H4 (cell line): Measurements from ENCODE around the gene ZNF366. TPM values are rescaled to one million over a fixed set of nuclear protein-coding genes. Genes with fewer than 3 reads are reported as not detected.

Experiments used
- DNase-seq: peaks from one replicate; pipeline ENCODE4 v3.0.0-alpha.2; 2015; ENCODE audit warnings: low spot score
- total RNA-seq: library from RNA; depleted of rRNA; stranded (reverse); fragments of >200 nt; shearing (Covaris generic); gene quantifications from 2 replicates; pipeline ENCODE4 v1.2.3, GENCODE V29; 2014

Gene ZNF366
- total RNA-seq, 1 experiment from 2014 or later = not detected

DNA sequence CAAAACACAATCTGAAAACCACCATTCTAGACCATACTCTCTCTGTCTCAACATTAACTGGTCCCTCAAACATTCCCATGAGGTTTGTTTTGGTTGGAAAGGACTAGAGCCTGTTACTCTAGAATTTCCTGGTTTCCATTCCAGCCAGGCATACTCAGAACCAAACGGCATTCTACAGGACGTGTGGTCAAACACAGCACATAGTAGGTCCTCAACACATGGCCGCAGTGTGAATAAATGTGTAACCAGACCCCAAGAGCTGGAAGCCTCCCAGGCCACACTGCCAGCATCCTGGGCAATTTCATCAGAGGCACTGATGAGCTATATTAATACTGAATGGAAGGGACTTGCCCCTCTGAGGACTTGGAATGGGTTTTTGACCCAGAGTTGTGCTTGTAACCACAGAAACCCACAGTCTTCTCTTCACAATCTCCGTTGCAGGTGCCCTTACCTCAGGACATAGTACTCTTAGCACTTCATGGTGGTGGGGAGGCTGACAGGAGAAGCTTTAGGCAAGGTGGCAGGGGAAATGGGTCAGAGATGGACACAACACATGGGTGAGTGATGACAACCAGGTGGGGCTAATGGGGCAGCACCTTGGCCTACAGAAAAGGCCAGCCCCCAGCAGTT is 66.0 kb downstream of the ZNF366 start:
- no peak for DNase-seq

GRCh38 chr5:72440207-72440638 is 67.0 kb downstream of the ZNF366 start:
- no peak for DNase-seq

DNA sequence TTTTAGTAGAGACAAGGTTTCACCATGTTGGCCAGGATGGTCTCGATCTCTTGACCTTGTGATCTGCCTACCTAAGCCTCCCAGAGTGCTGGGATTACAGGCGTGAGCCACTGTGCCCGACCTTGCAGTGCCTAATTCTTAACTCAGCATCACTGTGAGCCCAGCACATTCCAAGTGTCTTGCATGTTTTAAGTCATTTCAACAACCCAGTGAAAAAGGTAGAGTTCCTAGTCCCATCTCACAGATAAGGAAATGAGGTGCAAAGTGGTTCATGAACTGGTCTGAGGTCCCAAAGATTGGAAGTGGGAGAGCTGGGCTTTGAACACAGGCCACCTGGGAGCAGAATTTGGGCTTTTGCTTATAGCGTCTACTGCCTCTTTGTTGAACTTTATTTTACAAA is 68.0 kb downstream of the ZNF366 start:
- no peak for DNase-seq

GRCh38 chr5:72438141-72438540 is 69.1 kb downstream of the ZNF366 start:
- no peak for DNase-seq

- DNase-seq = no peak
Observed at GRCh38 chr5:72436796-72437471, 70.3 kb downstream of the ZNF366 start.

DNA sequence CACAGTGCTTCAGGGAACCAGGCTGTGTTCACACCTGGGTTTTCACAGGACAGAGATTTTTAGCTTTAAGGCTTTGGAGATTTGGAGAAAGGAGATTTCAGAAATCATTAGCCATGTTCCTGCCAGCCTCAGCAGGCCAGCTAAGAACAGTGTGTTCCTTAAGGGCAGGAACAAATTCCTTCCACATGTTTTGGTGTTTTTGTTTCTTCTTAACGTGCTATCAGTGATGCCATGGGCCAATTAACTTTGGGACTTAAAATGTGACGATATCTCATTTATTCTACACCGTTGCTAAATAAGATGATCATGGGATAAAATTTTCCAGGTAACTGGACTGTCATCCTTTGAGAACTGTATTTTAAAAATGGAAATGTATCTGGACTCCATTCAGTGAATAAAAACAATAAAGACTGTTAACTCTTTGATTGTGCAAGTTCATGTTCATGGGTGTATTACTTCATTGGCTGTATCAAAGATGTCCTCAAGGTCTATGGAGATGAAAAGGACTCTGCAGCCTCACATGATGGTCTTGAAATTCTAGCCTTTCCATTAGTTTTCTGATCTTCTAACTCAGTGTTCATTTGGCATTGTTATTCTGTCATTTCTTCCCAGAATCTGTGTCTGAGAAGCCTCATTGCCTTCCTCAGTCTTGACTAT is 72.3 kb downstream of the ZNF366 start:
- DNase-seq = no peak

DNA sequence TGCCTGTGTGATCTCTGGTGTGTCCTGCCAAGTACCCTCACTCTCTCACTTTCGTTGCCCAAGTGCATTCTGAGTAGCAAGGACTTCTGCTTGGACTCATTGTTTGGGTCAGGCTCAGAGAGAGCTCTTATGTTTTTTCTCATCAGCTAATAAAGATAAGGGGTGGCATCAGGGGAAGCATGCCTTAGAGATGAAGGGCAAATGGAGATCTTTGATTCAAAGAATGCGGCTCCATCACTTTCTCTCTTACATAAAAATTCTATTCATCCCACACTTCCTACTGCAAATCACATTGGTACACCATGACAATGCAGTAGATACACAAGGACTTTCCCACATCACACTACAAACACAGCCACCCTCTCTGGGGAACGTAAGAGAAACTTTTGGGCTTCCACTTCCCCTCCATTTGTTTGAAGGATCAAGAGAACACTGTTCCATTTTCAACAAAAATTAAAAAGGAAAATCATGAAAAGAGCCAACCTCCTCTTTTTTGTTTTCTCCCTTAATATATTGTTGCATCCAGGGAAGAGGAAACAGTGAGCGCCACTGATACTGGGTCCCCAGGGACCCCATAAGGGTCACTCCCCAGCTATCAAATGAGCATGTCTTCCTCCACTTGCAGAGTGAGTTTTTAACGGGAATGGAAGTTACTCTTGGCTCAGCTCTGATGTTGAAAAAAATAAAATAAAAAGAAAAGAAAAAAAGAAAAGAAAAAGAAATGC is 73.0 kb downstream of the ZNF366 start:
- DNase-seq = no peak

DNA sequence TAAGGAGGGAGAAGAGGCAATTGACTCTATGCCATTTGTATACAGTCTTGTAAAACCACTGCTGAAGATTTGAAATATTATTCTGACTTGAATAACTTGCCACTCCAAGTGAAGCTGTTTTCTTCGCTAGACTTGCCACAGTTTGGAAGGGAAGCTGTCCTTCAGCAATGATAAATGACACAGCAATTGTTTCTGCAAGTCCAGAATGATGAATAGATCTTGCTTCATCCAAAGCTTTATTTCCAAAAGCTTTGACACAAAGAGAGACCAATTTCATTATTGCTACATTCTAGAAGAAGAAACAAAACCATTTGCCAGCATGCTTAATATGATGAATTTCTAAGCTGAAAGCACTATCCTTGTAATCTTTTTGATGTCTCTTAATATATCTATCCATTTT is 73.7 kb downstream of the ZNF366 start:
- no peak for DNase-seq

DNA sequence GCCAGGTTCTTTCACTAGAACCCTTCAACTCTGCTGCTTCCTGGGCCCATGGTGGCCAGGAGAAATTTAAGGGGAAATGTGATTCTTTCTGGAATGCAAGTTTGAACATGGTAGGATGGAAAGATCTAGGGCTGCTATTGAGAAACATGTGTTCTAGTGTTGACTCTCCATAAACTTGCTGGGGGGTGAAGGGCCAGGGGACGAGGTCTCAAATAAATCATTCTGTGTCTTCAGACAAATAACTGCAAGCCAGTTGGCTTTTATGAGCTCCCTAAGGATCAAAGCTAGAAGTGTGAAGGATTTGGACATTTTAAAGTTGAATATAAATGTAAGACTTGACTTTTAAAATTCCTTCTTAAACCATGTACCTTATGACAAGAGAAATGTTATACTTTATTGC is 78.5 kb downstream of the ZNF366 start:
- no peak for DNase-seq

DNA sequence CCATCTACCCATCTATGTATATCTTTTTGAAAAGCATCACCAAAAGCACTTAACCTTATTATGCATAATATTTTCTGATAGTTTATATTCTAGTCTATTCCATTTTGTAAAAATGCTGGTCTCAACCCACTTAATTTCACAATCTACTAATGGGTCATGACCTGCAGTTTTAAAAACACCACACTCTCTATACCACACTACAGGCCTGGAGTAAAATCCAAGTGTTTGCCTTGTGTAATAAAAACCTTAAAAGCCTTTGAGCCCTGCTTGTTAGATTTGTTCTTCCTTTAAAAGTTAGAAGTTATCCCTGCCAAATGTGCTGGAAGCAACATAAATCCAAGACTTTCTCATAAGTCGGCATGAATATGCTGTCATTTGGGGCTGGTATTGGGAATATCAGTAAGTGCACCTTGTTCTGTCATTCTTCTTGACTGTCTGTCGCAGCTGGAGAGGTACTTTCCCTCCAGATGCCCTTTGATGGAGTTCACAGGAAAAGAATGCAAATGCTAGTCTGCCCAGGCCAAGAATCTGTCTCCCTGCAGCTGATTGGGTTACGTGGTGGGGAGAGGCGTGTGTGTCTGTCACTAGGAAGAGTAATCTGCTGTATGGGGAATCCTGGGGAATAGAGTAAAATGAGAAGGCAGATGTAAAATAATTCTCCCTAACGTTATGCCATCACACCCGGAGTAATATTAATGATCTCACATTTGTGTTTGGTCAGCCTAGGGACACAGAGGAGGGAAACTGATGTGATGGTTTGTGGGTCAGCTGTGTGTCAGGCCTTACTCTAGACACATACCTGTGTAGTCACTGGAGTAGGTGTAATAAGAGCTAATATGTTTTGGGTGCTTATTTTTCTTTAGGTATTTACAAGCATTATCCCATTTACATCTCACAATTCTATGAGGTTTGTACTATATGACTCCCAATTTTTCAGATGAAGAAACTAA is 79.4 kb downstream of the ZNF366 start:
- no peak for DNase-seq

- DNase-seq = no peak
Observed at GRCh38 chr5:72427016-72427415, 80.2 kb downstream of the ZNF366 start.

GRCh38 chr5:72426019-72426418 is 81.2 kb downstream of the ZNF366 start:
- DNase-seq = no peak

GRCh38 chr5:72418271-72418670 is 88.9 kb downstream of the ZNF366 start:
- DNase-seq = no peak

DNA sequence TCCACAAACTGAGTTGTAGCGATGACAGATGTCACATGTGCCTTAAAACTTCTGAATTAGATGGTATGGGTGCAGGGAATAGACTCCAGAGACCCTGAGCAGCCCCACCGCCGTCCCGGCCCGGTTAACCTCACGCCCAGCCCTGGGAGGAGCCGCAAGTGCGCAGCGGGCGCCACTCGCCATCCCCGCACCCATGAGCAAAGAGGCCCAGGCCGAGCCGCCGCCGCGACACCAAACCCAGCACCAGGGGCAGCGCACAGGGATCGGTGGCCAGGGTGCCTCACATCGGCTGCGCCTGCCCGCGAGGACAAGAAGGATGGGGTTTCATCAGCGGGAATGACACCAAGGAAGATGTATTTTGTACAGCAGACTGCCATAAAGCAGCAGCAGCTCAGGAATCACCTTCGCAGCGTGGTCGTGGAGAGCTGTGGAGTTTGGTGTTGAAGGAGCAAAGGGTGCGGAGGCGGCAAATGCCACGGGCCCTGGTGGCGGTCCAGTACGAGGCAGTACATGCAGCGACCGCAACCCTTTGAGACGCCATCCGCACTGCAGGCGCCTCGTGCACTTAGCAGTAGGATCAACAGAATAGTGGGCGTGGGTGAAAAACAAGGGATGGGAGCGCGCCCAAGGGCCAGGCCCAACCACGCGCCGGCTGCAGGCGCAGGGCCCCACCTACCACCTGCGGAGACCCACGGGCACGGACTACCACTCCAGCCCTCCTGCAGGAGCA is 89.7 kb downstream of the ZNF366 start:
- DNase-seq = no peak

GRCh38 chr5:72415616-72416325 is 91.4 kb downstream of the ZNF366 start:
- no peak for DNase-seq

GRCh38 chr5:72412283-72413055 is 94.7 kb downstream of the ZNF366 start:
- no peak for DNase-seq

- DNase-seq = no peak
Observed at GRCh38 chr5:72410688-72411295, 96.4 kb downstream of the ZNF366 start.

- DNase-seq = no peak
Observed at GRCh38 chr5:72408603-72409002, 98.6 kb downstream of the ZNF366 start.

DNA sequence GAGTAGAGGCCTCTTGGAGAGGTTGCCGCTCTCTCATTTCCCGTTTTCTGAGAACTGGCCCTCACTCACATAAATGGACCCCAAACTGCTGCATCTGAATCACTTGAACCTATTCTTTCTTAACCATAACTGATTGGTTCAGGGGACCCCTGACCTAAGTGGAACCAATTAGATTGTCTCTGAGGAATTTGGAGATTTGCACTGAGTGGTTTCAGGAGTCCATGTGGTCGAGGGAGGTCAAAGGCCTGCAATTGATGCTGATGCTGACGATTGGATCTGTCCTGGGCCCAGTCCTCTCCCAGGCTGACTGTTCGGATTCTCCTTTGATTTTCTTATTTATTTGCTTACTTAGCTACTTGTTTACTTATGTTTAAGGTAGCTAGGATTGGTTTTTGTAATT is 99.1 kb downstream of the ZNF366 start:
- no peak for DNase-seq
